OCI-LY1 (cell line): Measurements from ENCODE around the gene TAF9.

Experiments used
- H2AFZ ChIP-seq: fragments of 200-600 bp; sonication (generic), shearing (Covaris generic); 2 replicates; pipeline ENCODE4 v1.6.0; 2014; ENCODE audit warnings: antibody characterized with exemption, mild to moderate bottlenecking, low read length
- H3F3A ChIP-seq: fragments of 200-600 bp; sonication (generic), shearing (Covaris generic); 2 replicates; pipeline ENCODE4 v1.6.0; 2014; ENCODE audit warnings: mild to moderate bottlenecking, antibody characterized with exemption, low read length, moderate library complexity; ENCODE audit not compliant: insufficient read depth
- H3K27ac ChIP-seq: fragments of 200-600 bp; sonication (generic); 2 replicates; pipeline ENCODE4 v1.5.1; 2014; ENCODE audit warnings: low read length, mixed run types, mild to moderate bottlenecking, low read depth; ENCODE audit not compliant: poor library complexity, severe bottlenecking
- H3K27me3 ChIP-seq: fragments of 200-600 bp; sonication (generic); 2 replicates; pipeline ENCODE4 v1.6.0; 2014; ENCODE audit warnings: antibody characterized with exemption, mild to moderate bottlenecking, low read length, moderate library complexity; ENCODE audit not compliant: insufficient read depth
- H3K36me3 ChIP-seq: fragments of 200-600 bp; sonication (generic); 2 replicates; pipeline ENCODE4 v1.6.1; 2014; ENCODE audit warnings: mild to moderate bottlenecking, antibody characterized with exemption, low read length, moderate library complexity, mixed read lengths; ENCODE audit not compliant: insufficient read depth
- H3K4me1 ChIP-seq: fragments of 200-600 bp; sonication (generic); 2 replicates; pipeline ENCODE4 v1.5.1; 2014; ENCODE audit warnings: mild to moderate bottlenecking, low read length, moderate library complexity; ENCODE audit not compliant: insufficient read depth, severe bottlenecking
- H3K4me2 ChIP-seq: fragments of 200-600 bp; sonication (generic), shearing (Covaris generic); 2 replicates; pipeline ENCODE4 v1.6.1; 2014; ENCODE audit warnings: low read length
- H3K4me3 ChIP-seq: fragments of 200-600 bp; sonication (generic); 2 replicates; pipeline ENCODE4 v1.5.1; 2014; ENCODE audit warnings: low read length, low read depth, mild to moderate bottlenecking, mixed read lengths; ENCODE audit not compliant: poor library complexity, severe bottlenecking
- H3K79me2 ChIP-seq: fragments of 200-600 bp; shearing (Covaris generic); 2 replicates; pipeline ENCODE4 v1.6.1; 2016; ENCODE audit warnings: mixed run types, low read length, mixed read lengths; ENCODE audit not compliant: insufficient read depth
- H3K9ac ChIP-seq: fragments of 200-600 bp; sonication (generic), shearing (Covaris generic); 2 replicates; pipeline ENCODE4 v1.6.1; 2014; ENCODE audit warnings: mild to moderate bottlenecking, low read length, mixed read lengths
- H3K9me2 ChIP-seq: fragments of 200-600 bp; sonication (generic), shearing (Covaris generic); 2 replicates; pipeline ENCODE4 v1.6.1; 2014; ENCODE audit warnings: low read depth, mild to moderate bottlenecking, low read length, mixed read lengths
- H3K9me3 ChIP-seq: fragments of 200-600 bp; shearing (Covaris generic); 2 replicates; pipeline ENCODE4 v1.6.1; 2014; ENCODE audit warnings: low read length, mixed read lengths
- H4K20me1 ChIP-seq: fragments of 200-600 bp; sonication (generic), shearing (Covaris generic); 2 replicates; pipeline ENCODE4 v1.6.0; 2016; ENCODE audit warnings: mild to moderate bottlenecking, low read length; ENCODE audit not compliant: insufficient read depth
- CTCF ChIP-seq: fragments of 200-600 bp; sonication (generic), shearing (Covaris generic); IDR thresholded peaks from 2 replicates; pipeline ENCODE4 v1.5.1; 2017; ENCODE audit warnings: mild to moderate bottlenecking, antibody characterized with exemption, low read length, moderate library complexity, mixed read lengths
- EZH2 ChIP-seq: fragments of 200-600 bp; sonication (generic), shearing (Covaris generic); IDR thresholded peaks from 2 replicates; pipeline ENCODE4 v1.8.0; 2017; ENCODE audit warnings: borderline replicate concordance, mixed run types, mild to moderate bottlenecking, antibody characterized with exemption, low read length, moderate library complexity, mixed read lengths

TAF9 gene

GRCh38 chr5:69329905-69330489, 39.3 kb downstream of the TAF9 start:
- Histone ChIP-seq H3K27me3 (no peaks in the 10 kb centered on the region), H2AFZ (no peak overlapping the region), H3K4me3 (no peak overlapping the region), H3K79me2 (no peaks in the 10 kb centered on the region), H3K9me2 (no peaks in the 10 kb centered on the region), H3K9ac (no peak overlapping the region), H3K4me1 (peaks cover 28% of the 10 kb centered on the region), H3K36me3 (0 out of 2 replicates have a peak, but pooled peaks cover 3% of the 10 kb centered on the region), H3K9me3 (no peaks in the 10 kb centered on the region), H4K20me1 (no peaks in the 10 kb centered on the region), H3K4me2 (no peak overlapping the region), H3K27ac (no peak overlapping the region), H3F3A (no peaks in the 10 kb centered on the region)
- TF ChIP-seq CTCF: no peak
- TF ChIP-seq EZH2: no peak

DNA sequence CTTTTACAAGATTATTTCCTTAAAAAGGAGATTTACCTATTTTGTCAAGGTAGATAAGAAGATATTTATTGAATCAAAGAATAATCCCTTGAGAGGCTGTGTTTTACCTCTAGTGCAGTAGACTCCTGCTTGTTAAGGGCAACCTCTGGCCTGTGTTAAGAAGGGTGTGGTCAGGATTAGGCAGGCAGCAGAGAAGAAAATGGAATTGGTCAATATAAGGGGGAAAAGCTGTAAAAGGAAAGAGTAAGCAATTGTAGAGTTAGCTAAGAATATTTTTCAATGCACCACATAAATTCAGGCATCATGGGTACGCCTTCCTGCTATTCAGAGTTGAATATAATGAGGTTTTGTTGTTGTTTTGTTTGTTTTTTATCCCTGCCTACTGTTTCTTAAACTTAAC, 43.0 kb downstream of the TAF9 start:
- H4K20me1 ChIP-seq: no peaks in the 10 kb centered on the region
- no peaks in the 10 kb centered on the region for H3K4me1 ChIP-seq
- H3K9me2 ChIP-seq: no peaks in the 10 kb centered on the region
- no peak overlapping the region for H3K4me3 ChIP-seq
- 0 out of 2 replicates have a peak, but pooled peaks cover 3% of the 10 kb centered on the region for H3K36me3 ChIP-seq
- H3K9ac ChIP-seq: no peak overlapping the region
- H3F3A ChIP-seq: no peaks in the 10 kb centered on the region
- no peaks in the 10 kb centered on the region for H3K79me2 ChIP-seq
- H3K4me2 ChIP-seq: no peak overlapping the region
- no peaks in the 10 kb centered on the region for H3K9me3 ChIP-seq
- H3K27me3 ChIP-seq: no peaks in the 10 kb centered on the region
- no peak overlapping the region for H3K27ac ChIP-seq
- TF ChIP-seq EZH2: no peak
- no peak for TF ChIP-seq CTCF
- no peak overlapping the region for H2AFZ ChIP-seq

- TF ChIP-seq CTCF (no peak), EZH2 (no peak)
- Histone ChIP-seq H3K9ac (no peak overlapping the region), H2AFZ (no peak overlapping the region), H3K9me2 (no peaks in the 10 kb centered on the region), H3K27me3 (no peaks in the 10 kb centered on the region), H3K4me1 (no peaks in the 10 kb centered on the region), H3K4me2 (no peak overlapping the region), H3K4me3 (no peak overlapping the region), H3F3A (no peaks in the 10 kb centered on the region), H3K79me2 (no peaks in the 10 kb centered on the region), H3K9me3 (no peaks in the 10 kb centered on the region), H3K27ac (no peak overlapping the region), H4K20me1 (no peaks in the 10 kb centered on the region), H3K36me3 (peaks cover 25% of the 10 kb centered on the region)
Measured at GRCh38 chr5:69317391-69317790, 51.9 kb downstream of the TAF9 start.
